Liver (tissue), 9 donors: Measurements from ENCODE around the gene MYO18A. TPM values are rescaled to one million over a fixed set of nuclear protein-coding genes. Genes with fewer than 3 reads are reported as not detected.

Experiments used
- DNase-seq: peaks from one replicate; pipeline ENCODE4 v3.0.0-alpha.2; 2017; ENCODE audit warnings: low spot score
- H3K27ac ChIP-seq, 2 donors: one replicate each; pipeline ENCODE4 v1.7.0; 2013; ENCODE audit warnings: inconsistent platforms in 2 of 2, low read length in 2 of 2, control low read depth in 1 of 2, low read depth in 1 of 2, mild to moderate bottlenecking in 1 of 2
- H3K27me3 ChIP-seq, 4 donors: one replicate each; pipeline versions ENCODE4 v1.6.1 to v1.7.0; 2013; ENCODE audit warnings: low read length in 3 of 4, inconsistent platforms in 1 of 4, mild to moderate bottlenecking in 1 of 4, moderate library complexity in 1 of 4; ENCODE audit not compliant: control insufficient read depth in 4 of 4, insufficient read depth in 4 of 4
- H3K36me3 ChIP-seq, 4 donors: one replicate each; pipeline versions ENCODE4 v1.6.1 to v1.7.0; 2013; ENCODE audit warnings: low read length in 3 of 4, mild to moderate bottlenecking in 3 of 4, low read depth in 1 of 4, moderate library complexity in 1 of 4; ENCODE audit not compliant: control insufficient read depth in 4 of 4, insufficient read depth in 3 of 4
- H3K4me1 ChIP-seq, 4 donors: one replicate each; pipeline versions ENCODE4 v1.6.1 to v1.7.0; 2013; ENCODE audit warnings: low read length in 3 of 4, mild to moderate bottlenecking in 3 of 4, moderate library complexity in 1 of 4; ENCODE audit not compliant: control insufficient read depth in 4 of 4, insufficient read depth in 4 of 4
- H3K4me3 ChIP-seq, 3 donors: one replicate each; pipeline versions ENCODE4 v1.6.1 to v1.7.0; 2013; ENCODE audit warnings: low read length in 3 of 3, control low read depth in 1 of 3, low read depth in 1 of 3, mild to moderate bottlenecking in 1 of 3
- H3K9ac ChIP-seq, 2 donors: one replicate each; pipeline ENCODE4 v1.7.0; 2013; ENCODE audit warnings: low read length in 2 of 2, mild to moderate bottlenecking in 2 of 2, moderate library complexity in 2 of 2, control low read depth in 1 of 2, low read depth in 1 of 2
- H3K9me3 ChIP-seq, 4 donors: one replicate each; pipeline versions ENCODE4 v1.6.1 to v1.7.0; 2013; ENCODE audit warnings: low read length in 3 of 4; ENCODE audit not compliant: control insufficient read depth in 4 of 4
- CTCF ChIP-seq: fragments of 150-350 bp; IDR thresholded peaks from 2 replicates; pipeline ENCODE4 v1.5.1; 2017; ENCODE audit warnings: improper control_type of control experiment, low read depth, low read length; ENCODE audit not compliant: missing input control
- EGR1 ChIP-seq, 2 donors: IDR thresholded peaks; 2 replicates each; pipeline ENCODE4 v1.6.1; 2016 to 2018; ENCODE audit warnings: antibody characterized with exemption in 2 of 2, low read depth in 2 of 2
- FOXA1 ChIP-seq: IDR thresholded peaks from 2 replicates; pipeline ENCODE4 v1.6.1; 2016; ENCODE audit warnings: antibody characterized with exemption
- FOXA2 ChIP-seq: IDR thresholded peaks from 2 replicates; pipeline ENCODE4 v1.6.1; 2016; ENCODE audit warnings: antibody characterized with exemption
- HNF4A ChIP-seq, 2 donors: conservative IDR thresholded peaks; 2 replicates each; pipeline ENCODE4 v1.6.1; 2016; ENCODE audit warnings: antibody characterized with exemption in 2 of 2, mild to moderate bottlenecking in 2 of 2
- JUND ChIP-seq, 2 donors: IDR thresholded peaks; 2 replicates each; pipeline ENCODE4 v1.6.1; 2016; ENCODE audit warnings: antibody characterized with exemption in 2 of 2
- RAD21 ChIP-seq, 2 donors: IDR thresholded peaks; 2 replicates each; pipeline ENCODE4 v1.6.1; 2016; ENCODE audit warnings: antibody characterized with exemption in 2 of 2, mild to moderate bottlenecking in 2 of 2
- REST ChIP-seq: IDR thresholded peaks from 2 replicates; pipeline ENCODE4 v1.6.1; 2016; ENCODE audit warnings: antibody characterized with exemption, mild to moderate bottlenecking
- RXRA ChIP-seq, 2 donors: IDR thresholded peaks; 2 replicates each; pipeline ENCODE4 v1.6.1; 2017 to 2018; ENCODE audit warnings: antibody characterized with exemption in 2 of 2, mild to moderate bottlenecking in 1 of 2
- TAF1 ChIP-seq: conservative IDR thresholded peaks from 2 replicates; pipeline ENCODE4 v1.6.1; 2016; ENCODE audit warnings: antibody characterized with exemption, mild to moderate bottlenecking
- ZBTB33 ChIP-seq: IDR thresholded peaks from 2 replicates; pipeline ENCODE4 v1.6.1; 2016; ENCODE audit warnings: antibody characterized with exemption
- WGBS: extraction: QIAGEN DNeasy Blood & Tissue Kit; methylation state at CpG from one replicate; pipeline ENCODE4 v1.1.7; 2013; 5-methylcytosine and 5-hydroxymethylcytosine counted together
- polyA plus RNA-seq, 2 donors: library from polyadenylated mRNA; stranded (reverse) in 1 of 2; unstranded in 1 of 2; fragments of 200-250 nt in 1 of 2; fragments of >200 nt in 1 of 2; fragmentation: Nextera tagmentation in 1 of 2; extraction: Ambion mirVana in 1 of 2; gene quantifications; one replicate each; pipeline versions ENCODE4 v1.2.1 to v1.2.3, GENCODE V29; 2013 to 2015
- total RNA-seq, 2 donors: library from RNA; depleted of rRNA; stranded (reverse); fragments of >200 nt; gene quantifications; one replicate each; pipeline ENCODE4 v1.2.3, GENCODE V29; 2014
- TF ChIP-seq, protein P1 (sequence below): IDR thresholded peaks from 2 replicates; pipeline ENCODE4 v1.6.1; 2016; ENCODE audit warnings: antibody characterized with exemption
- donor health status: healthy.
- donor health status: healthy.
- donor health status: healthy.
- donor health status: healthy.
- donor health status: healthy.

Gene MYO18A
- total and polyA plus RNA-seq, 4 donors, result 26.3 to 81.6 (median 37.3) TPM

DNA sequence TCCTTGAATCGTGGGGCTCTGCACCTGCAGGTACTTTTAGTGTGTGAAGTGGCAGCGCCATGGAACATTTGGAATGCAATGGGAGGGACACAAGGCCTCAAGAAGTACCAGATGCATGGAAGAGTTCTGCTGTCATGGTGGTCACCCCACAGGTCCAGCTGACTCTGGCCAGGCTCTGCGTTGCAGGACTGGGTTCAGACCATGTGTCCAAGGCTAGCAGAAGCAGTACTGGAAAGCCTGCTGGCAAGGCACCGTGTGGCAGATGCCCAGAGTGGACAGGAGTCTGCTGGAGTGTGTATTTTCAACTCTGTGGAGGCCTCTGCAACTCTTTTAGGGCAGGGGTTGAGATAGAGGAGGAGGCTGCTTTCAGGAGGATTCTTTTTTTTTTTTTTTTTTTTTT lies 135.2 kb downstream of the MYO18A start:
- peaks cover 0 to 15% (median 0%) of the 10 kb centered on the region in 4 donors for H3K36me3 ChIP-seq
- no peak for TF ChIP-seq EGR1 (IDR thresholded peaks at IDR 0.05; ENCODE audit: low read depth in 2 of 2)
- no peak for TF ChIP-seq RAD21 (IDR thresholded peaks at IDR 0.05)
- TF ChIP-seq, protein P1, sequence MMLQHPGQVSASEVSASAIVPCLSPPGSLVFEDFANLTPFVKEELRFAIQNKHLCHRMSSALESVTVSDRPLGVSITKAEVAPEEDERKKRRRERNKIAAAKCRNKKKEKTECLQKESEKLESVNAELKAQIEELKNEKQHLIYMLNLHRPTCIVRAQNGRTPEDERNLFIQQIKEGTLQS, result no peak
- TF ChIP-seq FOXA2, result no peak
- no peak for TF ChIP-seq CTCF
- no peak for TF ChIP-seq JUND (IDR thresholded peaks at IDR 0.05)
- TF ChIP-seq FOXA1, result no peak
- H3K9ac ChIP-seq, result no peak overlapping the region
- peak overlapping the region; percentile 12 to 62 (median 20) for H3K4me3 ChIP-seq
- DNase-seq, result no peak
- H3K27ac ChIP-seq, result no peak overlapping the region
- WGBS, result 53% methylated on average over 4 of the region's 4 CpGs
- peaks cover 12 to 71% (median 58%) of the 10 kb centered on the region in 4 donors for H3K4me1 ChIP-seq
- H3K27me3 ChIP-seq, result no peaks in the 10 kb centered on the region
- H3K9me3 ChIP-seq, result no peaks in the 10 kb centered on the region

DNA sequence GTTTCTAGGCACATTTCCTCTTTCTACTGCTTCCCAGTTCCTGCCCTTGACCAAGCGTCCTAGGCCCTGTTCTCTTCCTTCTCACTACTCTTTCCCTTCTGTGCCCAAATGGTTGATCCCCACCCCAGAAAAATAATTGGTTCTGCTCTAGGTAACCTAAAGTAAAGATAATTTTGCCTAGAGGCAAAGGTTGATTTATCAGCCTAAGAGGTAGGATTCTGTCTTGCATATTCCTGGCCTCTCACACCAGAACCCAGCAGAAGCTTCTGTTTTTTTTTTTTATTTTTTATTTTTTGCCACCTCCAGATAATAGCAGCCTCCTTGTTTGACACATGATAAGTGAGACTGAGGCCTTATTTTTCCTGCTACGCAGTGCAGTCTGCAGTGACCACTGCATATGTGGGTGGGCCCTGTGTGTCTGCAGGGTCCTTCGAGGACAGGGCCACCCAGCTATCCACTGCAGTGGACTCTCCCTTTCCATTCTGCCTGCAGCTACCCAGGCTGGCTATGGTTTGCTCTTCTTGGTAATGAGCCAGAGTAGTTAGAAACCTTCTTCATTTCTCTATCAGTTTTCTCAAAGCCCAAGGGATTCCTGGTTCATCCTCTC lies 136.6 kb downstream of the MYO18A start:
- Histone ChIP-seq H3K27me3 (no peaks in the 10 kb centered on the region), H3K4me1 (peaks cover 12 to 60% (median 45%) of the 10 kb centered on the region in 4 donors), H3K36me3 (peaks cover 0 to 2% (median 0%) of the 10 kb centered on the region in 4 donors), H3K9me3 (no peaks in the 10 kb centered on the region), H3K27ac (peak overlapping the region; percentile 50 to 63), H3K4me3 (peak overlapping the region; percentile 62 to 87 (median 75)), H3K9ac (peak overlapping the region; percentile 67 to 82)
- WGBS, result 34% methylated on average over 3 of the region's 3 CpGs
- TF ChIP-seq RXRA (IDR thresholded peaks at IDR 0.05), result peak in 1 of 2 donors; percentile 60
- no peak for TF ChIP-seq CTCF
- TF ChIP-seq ZBTB33, result no peak
- TF ChIP-seq JUND (IDR thresholded peaks at IDR 0.05), result no peak
- TF ChIP-seq REST, result no peak
- TF ChIP-seq, protein P1, result no peak
- TF ChIP-seq HNF4A (conservative IDR thresholded peaks at IDR 0.05), result no peak
- no peak for TF ChIP-seq FOXA1
- TF ChIP-seq FOXA2, result no peak
- peak; percentile 35 for TF ChIP-seq TAF1
- no peak for DNase-seq
